K562 (cell line): ENCODE results near the gene CIAO3. TPM values are rescaled to one million over a fixed set of nuclear protein-coding genes. Genes with fewer than 3 reads are reported as not detected.

Experiments
- ARID1B ChIP-seq: fragments of 450-650 bp; IDR thresholded peaks from 2 replicates; pipeline ENCODE4 v1.6.1; 2016; ENCODE audit warnings: antibody characterized with exemption, mild to moderate bottlenecking, inconsistent platforms
- CBFA2T2 ChIP-seq: fragments of 450-650 bp; conservative IDR thresholded peaks from 2 replicates; pipeline ENCODE4 v1.6.1; 2017; ENCODE audit warnings: mild to moderate bottlenecking
- CREM ChIP-seq: IDR thresholded peaks from 2 replicates; pipeline ENCODE4 v1.6.1; 2014; ENCODE audit warnings: antibody characterized with exemption, low read depth
- CXXC5 ChIP-seq: fragments of 250-450 bp; sonication (Bioruptor Pico); IDR thresholded peaks from 2 replicates; pipeline ENCODE4 v1.8.0; 2022; ENCODE audit warnings: inconsistent platforms, mild to moderate bottlenecking, moderate library complexity
- E2F8 ChIP-seq: fragments of 450-650 bp; IDR thresholded peaks from 2 replicates; pipeline ENCODE4 v1.7.1; 2018; ENCODE audit warnings: mild to moderate bottlenecking, low read depth; ENCODE audit not compliant: partially characterized antibody
- GTF2A2 ChIP-seq: IDR thresholded peaks from 2 replicates; pipeline ENCODE4 v1.6.1; 2016; ENCODE audit warnings: mild to moderate bottlenecking, missing genetic modification characterization, missing compliant biosample characterization
- KDM2B ChIP-seq: fragments of 250-450 bp; sonication (Bioruptor Pico); IDR thresholded peaks from 2 replicates; pipeline ENCODE4 v1.8.0; 2021; ENCODE audit warnings: mild to moderate bottlenecking, moderate library complexity
- MBD2 ChIP-seq: sonication (generic); IDR thresholded peaks from 2 replicates; pipeline ENCODE4 v1.6.1; 2016; ENCODE audit warnings: low read depth, borderline replicate concordance
- MTF1 ChIP-seq: fragments of 250-450 bp; sonication (Bioruptor Pico); IDR thresholded peaks from 2 replicates; pipeline ENCODE4 v1.9.0; 2021; ENCODE audit warnings: moderate library complexity, mild to moderate bottlenecking, inconsistent platforms, borderline replicate concordance
- NCOR1 ChIP-seq: fragments of 450-650 bp; IDR thresholded peaks from 2 replicates; pipeline ENCODE4 v1.6.1; 2016; ENCODE audit warnings: mild to moderate bottlenecking, moderate library complexity
- NFIC ChIP-seq: fragments of 450-650 bp; IDR thresholded peaks from 2 replicates; pipeline ENCODE4 v1.6.1; 2017; ENCODE audit warnings: mild to moderate bottlenecking, inconsistent platforms
- NRF1 ChIP-seq, 2 experiments: fragments of 450-650 bp; IDR thresholded peaks in 1 of 2; conservative IDR thresholded peaks in 1 of 2; 2 replicates each; pipeline ENCODE4 v1.6.1; 2014; ENCODE audit warnings: mild to moderate bottlenecking in 2 of 2
- RBM14 ChIP-seq: fragments of 200-400 bp; formaldehyde crosslinking; IDR thresholded peaks from 2 replicates; pipeline ENCODE4 v1.6.1; 2018; ENCODE audit warnings: low read depth, mild to moderate bottlenecking, low read length, moderate library complexity, borderline replicate concordance; ENCODE audit not compliant: insufficient read depth
- RFX7 ChIP-seq: fragments of 250-450 bp; sonication (Bioruptor Pico); IDR thresholded peaks from 2 replicates; pipeline ENCODE4 v1.5.1; 2021; ENCODE audit warnings: mild to moderate bottlenecking
- TBL1XR1 ChIP-seq, 2 experiments: IDR thresholded peaks; 2 replicates each; pipeline ENCODE4 v1.6.1; 2012; ENCODE audit warnings: improper control_type of control experiment in 2 of 2, low read length in 2 of 2, mild to moderate bottlenecking in 1 of 2
- VEZF1 ChIP-seq: fragments of 200-800 bp; sonication (Bioruptor generic); IDR thresholded peaks from 2 replicates; pipeline ENCODE4 v1.6.1; 2017; ENCODE audit warnings: missing genetic modification characterization, missing compliant biosample characterization
- ZBTB7A ChIP-seq: IDR thresholded peaks from 2 replicates; pipeline ENCODE4 v1.6.1; 2011; ENCODE audit warnings: low read depth, mild to moderate bottlenecking, low read length, moderate library complexity, borderline replicate concordance; ENCODE audit not compliant: control insufficient read depth
- ZNF511 ChIP-seq: sonication (generic); formaldehyde crosslinking; IDR thresholded peaks from 2 replicates; pipeline ENCODE4 v1.8.0; 2022; ENCODE audit warnings: mild to moderate bottlenecking, missing genetic modification reagents
- ZNF609 ChIP-seq: sonication (generic); formaldehyde crosslinking; IDR thresholded peaks from 2 replicates; pipeline ENCODE4 v1.8.1; 2023; ENCODE audit warnings: missing genetic modification reagents, mild to moderate bottlenecking, borderline replicate concordance
- polyA plus RNA-seq, 8 experiments: library from polyadenylated mRNA; depleted of rRNA in 4 of 8; stranded (reverse) in 5 of 8; unstranded in 3 of 8; fragments of >200 nt; fragmentation: Nextera tagmentation in 2 of 8; fragmentation: Illumina TruSeq in 1 of 8; extraction: Ambion mirVana in 2 of 8; extraction: Trizol in 1 of 8; gene quantifications; 2 replicates each; pipeline versions ENCODE4 v1.2.1 to v1.2.3, GENCODE V29; 2011 to 2014; ENCODE audit warnings: inconsistent platforms in 1 of 8, missing spikeins in 1 of 8
- total RNA-seq, 7 experiments: library from RNA; depleted of rRNA in 6 of 7; stranded (reverse); fragments of >200 nt in 6 of 7; fragmentation: Illumina TruSeq in 2 of 7; extraction: Trizol in 2 of 7; gene quantifications; 2 replicates each; pipeline versions ENCODE4 v1.2.1 to v1.2.3, GENCODE V29; 2011 to 2021; ENCODE audit warnings: low replicate concordance in 1 of 7

CIAO3 gene
- total and polyA plus RNA-seq, 9 of the 15 experiments (the other 6 are each of a cell fraction or from before 2014, with no cell fraction given) = 2.2 to 35.6 (median 18.7) TPM

GRCh38 chr16:783404-784161, 42.8 kb upstream of the CIAO3 start (continued):
- peak; percentile 69 for TF ChIP-seq CBFA2T2
- TF ChIP-seq E2F8 = no peak
- TF ChIP-seq KDM2B (CRISPR knock-in tag) = no peak
- TF ChIP-seq CXXC5 (CRISPR knock-in tag) = 0 out of 2 replicates have a peak, but pooled peaks have one; percentile 9
- no peak for TF ChIP-seq MTF1
- TF ChIP-seq MBD2 = no peak
- no peak for TF ChIP-seq TBL1XR1 (IDR thresholded peaks at IDR 0.05; ENCODE audit: low read length in 2 of 2)
- TF ChIP-seq VEZF1 (CRISPR knock-in tag) = peak; percentile 42
- TF ChIP-seq ZNF511 (CRISPR knock-in tag) = no peak
- TF ChIP-seq RBM14 = no peak
- peak; percentile 74 for TF ChIP-seq NFIC
- peak; percentile 61 for TF ChIP-seq ARID1B
- TF ChIP-seq NCOR1 = peak; percentile 67
- TF ChIP-seq ZNF609 (CRISPR knock-in tag) = no peak
- no peak for TF ChIP-seq NRF1 (conservative IDR thresholded peaks at IDR 0.05 in 1 of 2, IDR thresholded peaks at IDR 0.05 in 1 of 2)
- TF ChIP-seq ZBTB7A = no peak; the same call in 1 of the 2 replicates
- no peak for TF ChIP-seq CREM
- no peak for TF ChIP-seq GTF2A2 (tag)
- no peak for TF ChIP-seq RFX7 (CRISPR knock-in tag)
